Smooth muscle cell of the coronary artery (primary cell): ENCODE data around the gene FANCL. TPM values are rescaled to one million over a fixed set of nuclear protein-coding genes. Genes with fewer than 3 reads are reported as not detected.

Experiments used
- total RNA-seq: library from RNA; depleted of rRNA; stranded (reverse); fragments of >200 nt; gene quantifications from 2 replicates; pipeline ENCODE4 v1.2.3, GENCODE V29; 2014; ENCODE audit warnings: low replicate concordance

Gene FANCL
- 9.2 and 16.5 TPM in 2 replicates for total RNA-seq

GRCh38 chr2:58240670-58241545 is at the start of gene FANCL:
TSS of gene FANCL (minus strand) at chr2:58241325. CDS start at chr2:58241313, 12 bp downstream.

Other genes starting within 250 kb of the FANCL start
- 5.5 and 15.1 TPM in 2 replicates for gene VRK2, start 194.5 kb downstream of the FANCL start, total RNA-seq